IPS-18c (cell line): ENCODE results near the gene BEND3.
"Not testable (repeated sequence)": the region's sequence is repeated elsewhere in the genome, so short reads cannot be mapped to it uniquely, and the experiment has no call there.

ENCODE experiments used
- H3K4me3 ChIP-seq: 2 replicates; pipeline ENCODE4 v1.7.0; 2013; ENCODE audit warnings: low read depth, mild to moderate bottlenecking, low read length, moderate library complexity; ENCODE audit not compliant: insufficient read depth
- H3K9me3 ChIP-seq: one replicate; pipeline ENCODE4 v1.6.1; 2013; ENCODE audit warnings: mild to moderate bottlenecking, low read length, moderate library complexity; ENCODE audit not compliant: control insufficient read depth, insufficient read depth

The BEND3 gene

GRCh38 chr6:107019628-107020027, 95.7 kb downstream of the BEND3 start:
- H3K4me3 ChIP-seq, H3K9me3 ChIP-seq: not testable (repeated sequence)

- no peaks in the 10 kb centered on the region for H3K9me3 ChIP-seq
Observed at GRCh38 chr6:107019047-107019446, 96.3 kb downstream of the BEND3 start.

More at GRCh38 chr6:107019047-107019446, 96.3 kb downstream of the BEND3 start:
- H3K4me3 ChIP-seq = no peak overlapping the region
